ENCODE results near the gene CYP4A22. TPM values are rescaled to one million over a fixed set of nuclear protein-coding genes. Genes with fewer than 3 reads are reported as not detected.
A peak's percentile ranks its signal among the peaks of the same experiment; 100 is the strongest.
"Not testable (repeated sequence)": the region's sequence is repeated elsewhere in the genome, so short reads cannot be mapped to it uniquely, and the experiment has no call there.

The CYP4A22 gene
- total RNA-seq = not detected

DNA sequence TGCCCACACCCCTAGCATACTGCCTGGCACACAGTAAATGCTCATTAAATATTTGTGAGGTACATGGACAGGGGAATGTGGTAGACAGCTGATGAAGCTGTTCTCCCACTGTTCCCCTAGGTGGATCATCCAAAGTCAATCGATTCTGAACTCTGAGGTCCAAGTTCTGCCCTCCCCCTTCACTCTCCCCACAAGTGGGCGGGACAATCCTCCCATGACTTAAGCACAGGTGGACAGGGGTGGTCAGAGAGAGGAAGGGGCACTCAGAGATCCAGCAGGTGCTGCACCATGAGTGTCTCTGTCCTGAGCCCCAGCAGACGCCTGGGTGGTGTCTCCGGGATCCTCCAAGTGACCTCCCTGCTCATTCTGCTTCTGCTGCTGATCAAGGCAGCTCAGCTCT is at the start of gene CYP4A22:
TSS of gene CYP4A22 (plus strand) at position 244 of the 400 bp plus-strand sequence. CDS start at position 289, 45 bp downstream.
- DNase-seq = no peak

- DNase-seq = peak; percentile 37
Measured at GRCh38 chr1:47089356-47089755, 47.9 kb upstream of the CYP4A22 start.

- DNase-seq = not testable (repeated sequence)
Measured at GRCh38 chr1:47091476-47091875, 45.8 kb upstream of the CYP4A22 start.

DNA sequence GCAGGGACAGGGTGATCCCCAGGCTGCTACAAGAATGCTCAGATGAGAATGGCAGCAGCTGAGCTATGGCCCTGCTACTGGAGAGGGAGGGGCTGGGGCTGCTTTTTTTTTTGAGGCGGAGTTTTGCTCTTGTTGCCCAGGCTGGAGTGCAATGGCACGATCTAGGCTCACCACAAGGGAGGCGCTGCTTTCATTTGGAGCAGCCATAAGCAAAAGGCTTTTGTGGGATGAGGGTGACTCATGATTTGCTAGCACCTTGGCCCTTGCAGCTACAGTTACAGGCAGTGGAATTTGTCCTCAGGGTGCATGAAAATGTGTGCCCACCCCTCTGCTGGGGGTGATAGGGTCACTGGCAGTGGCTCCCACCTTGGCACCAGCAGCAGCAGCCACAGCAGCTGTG is 32.4 kb upstream of the CYP4A22 start:
- DNase-seq = no peak

DNA sequence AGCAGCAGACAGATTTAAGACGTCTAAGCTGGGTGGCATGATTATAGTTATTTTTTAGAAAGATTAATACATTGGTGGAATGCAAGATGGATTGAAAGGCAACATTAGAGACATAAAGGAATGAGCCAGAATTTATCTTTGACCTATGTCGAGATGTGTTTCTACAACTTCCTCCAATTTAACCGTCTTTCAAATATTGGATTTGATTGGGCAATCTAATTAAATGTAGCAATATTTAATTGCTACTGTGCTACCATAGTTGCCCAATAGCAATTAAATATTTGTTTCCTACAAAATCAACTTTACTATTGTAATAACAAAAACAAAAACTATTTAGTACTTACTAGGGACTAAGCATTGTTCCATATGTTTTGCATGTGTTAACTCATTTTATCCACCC is 30.4 kb upstream of the CYP4A22 start:
- no peak for DNase-seq

GRCh38 chr1:47107851-47108574 is 29.2 kb upstream of the CYP4A22 start:
- not testable (repeated sequence) for DNase-seq

GRCh38 chr1:47109482-47109881 is 27.8 kb upstream of the CYP4A22 start:
- DNase-seq = not testable (repeated sequence)

GRCh38 chr1:47113178-47113577 is 24.1 kb upstream of the CYP4A22 start:
- DNase-seq = no peak

- not testable (repeated sequence) for DNase-seq
Measured at GRCh38 chr1:47121039-47121438, 16.2 kb upstream of the CYP4A22 start.

DNA sequence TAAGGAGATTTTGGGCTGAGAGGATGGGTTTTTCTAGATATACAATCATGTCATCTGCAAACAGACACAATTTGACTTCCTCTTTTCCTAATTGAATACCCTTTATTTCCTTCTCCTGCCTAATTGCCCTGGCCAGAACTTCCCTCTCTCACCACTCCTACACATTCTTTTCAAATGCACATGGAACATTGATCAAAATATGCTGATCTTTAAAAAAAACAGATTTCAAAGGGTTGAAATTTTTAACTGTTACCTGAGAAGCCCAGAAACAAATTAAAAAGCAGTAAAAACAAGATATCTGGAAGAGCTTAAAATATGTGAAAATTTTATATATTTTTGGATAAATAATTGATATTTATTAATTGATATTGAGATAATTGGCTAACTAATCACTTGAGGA is 12.4 kb upstream of the CYP4A22 start:
- not testable (repeated sequence) for DNase-seq

DNA sequence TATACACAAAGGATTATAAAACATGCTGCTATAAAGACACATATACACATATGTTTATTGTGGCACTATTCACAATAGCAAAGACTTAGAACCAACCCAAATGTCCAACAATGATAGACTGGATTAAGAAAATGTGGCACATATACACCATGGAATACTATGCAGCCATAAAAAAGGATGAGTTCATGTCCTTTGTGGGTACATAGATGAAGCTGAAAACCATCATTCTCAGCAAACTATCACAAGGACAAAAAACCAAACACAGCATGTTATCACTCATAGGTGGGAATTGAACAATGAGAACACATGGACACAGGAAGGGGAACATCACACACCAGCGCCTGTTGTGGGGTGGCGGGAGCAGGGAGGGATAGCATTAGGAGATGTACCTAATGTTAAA is 10.2 kb upstream of the CYP4A22 start:
- not testable (repeated sequence) for DNase-seq

GRCh38 chr1:47128221-47128620 is 9.0 kb upstream of the CYP4A22 start:
- no peak for DNase-seq

GRCh38 chr1:47128854-47129253 is 8.4 kb upstream of the CYP4A22 start:
- not testable (repeated sequence) for DNase-seq

- not testable (repeated sequence) for DNase-seq
Measured at GRCh38 chr1:47129489-47130230, 7.6 kb upstream of the CYP4A22 start.

- DNase-seq = not testable (repeated sequence)
Measured at GRCh38 chr1:47132665-47133064, 4.6 kb upstream of the CYP4A22 start.

- DNase-seq = no peak
Measured at GRCh38 chr1:47137925-47138615, 829 bp downstream of the CYP4A22 start.

GRCh38 chr1:47140358-47140757 is 3.1 kb downstream of the CYP4A22 start:
- not testable (repeated sequence) for DNase-seq

- DNase-seq = not testable (repeated sequence)
Measured at GRCh38 chr1:47143654-47144053, 6.4 kb downstream of the CYP4A22 start.

GRCh38 chr1:47146495-47146894 is 9.3 kb downstream of the CYP4A22 start:
- not testable (repeated sequence) for DNase-seq

GRCh38 chr1:47147047-47147785 is 10.0 kb downstream of the CYP4A22 start:
- no peak for DNase-seq

DNA sequence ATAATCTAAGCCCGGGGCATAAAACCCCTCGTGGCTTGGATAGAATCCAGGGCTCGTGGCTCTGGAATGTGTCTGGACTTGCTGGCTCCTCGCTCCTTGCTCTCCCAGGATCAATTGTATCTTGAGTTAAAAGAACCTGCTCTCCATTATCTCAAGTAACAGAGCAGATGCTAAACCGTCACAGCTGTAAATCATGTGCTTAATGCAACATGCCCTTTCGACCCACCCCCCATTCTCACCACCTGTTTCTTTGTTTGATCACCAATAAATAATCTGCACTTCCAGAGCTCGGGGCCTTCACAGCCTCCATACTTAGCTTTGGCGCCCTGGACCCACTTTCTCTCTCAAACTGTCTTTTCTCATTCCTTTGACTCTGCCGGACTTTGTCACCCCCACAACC is 11.9 kb downstream of the CYP4A22 start:
- DNase-seq = not testable (repeated sequence)

- not testable (repeated sequence) for DNase-seq
Measured at GRCh38 chr1:47156457-47156856, 19.2 kb downstream of the CYP4A22 start.
